ENCODE measurements around the gene MED15.

Gene MED15

GRCh38 chr22:20589614-20590476, 82.4 kb downstream of the MED15 start:
- no peak overlapping the region for H2AFZ ChIP-seq (ENCODE audit: low read depth, low read length)
- no peaks in the 10 kb centered on the region for H3K79me2 ChIP-seq (ENCODE audit: insufficient read depth, low read length)
- no peaks in the 10 kb centered on the region for H3K4me1 ChIP-seq (ENCODE audit: insufficient read depth, low read length)
- no peak overlapping the region for H3K4me3 ChIP-seq (ENCODE audit: low read depth in 1 of 2, low read length in 2 of 2)
- peaks cover 15% of the 10 kb centered on the region; the same call in 1 of the 2 replicates for H4K20me1 ChIP-seq (ENCODE audit: insufficient read depth, low read length)
- ATAC-seq (ENCODE audit: insufficient read depth, low read depth) (no peak), DNase-seq (no peak)
- H3K4me2 ChIP-seq (ENCODE audit: insufficient read depth, low read length): no peak overlapping the region
- H3K36me3 ChIP-seq (ENCODE audit: insufficient read depth, low read length): peaks cover 30% of the 10 kb centered on the region
- H3K27ac ChIP-seq (ENCODE audit: low read length): no peak overlapping the region
- H3K27me3 ChIP-seq (ENCODE audit: insufficient read depth, low read length, poor library complexity): no peaks in the 10 kb centered on the region
- TF ChIP-seq EZH2 (IDR thresholded peaks at IDR 0.05; ENCODE audit: borderline replicate concordance, low read depth, low read length, severe bottlenecking): no peak
- no peak for TF ChIP-seq CTCF (IDR thresholded peaks at IDR 0.05; ENCODE audit: borderline replicate concordance, extremely low read depth, low read length, poor library complexity, severe bottlenecking)
- no peak overlapping the region for H3K9ac ChIP-seq (ENCODE audit: low read depth, low read length)
- H3K9me3 ChIP-seq (ENCODE audit: insufficient read depth, low read length, severe bottlenecking): no peaks in the 10 kb centered on the region

- H3K9ac ChIP-seq (ENCODE audit: low read depth, low read length): no peak overlapping the region
Observed at GRCh38 chr22:20590477-20591294, 83.3 kb downstream of the MED15 start.

GRCh38 chr22:20591295-20591645, 83.9 kb downstream of the MED15 start:
- H3K4me1 ChIP-seq (ENCODE audit: insufficient read depth, low read length): no peaks in the 10 kb centered on the region
- no peak overlapping the region for H3K4me2 ChIP-seq (ENCODE audit: insufficient read depth, low read length)
- TF ChIP-seq EZH2 (IDR thresholded peaks at IDR 0.05; ENCODE audit: borderline replicate concordance, low read depth, low read length, severe bottlenecking) (no peak), CTCF (IDR thresholded peaks at IDR 0.05; ENCODE audit: borderline replicate concordance, extremely low read depth, low read length, poor library complexity, severe bottlenecking) (no peak)
- H2AFZ ChIP-seq (ENCODE audit: low read depth, low read length): no peak overlapping the region
- H3K9me3 ChIP-seq (ENCODE audit: insufficient read depth, low read length, severe bottlenecking): no peaks in the 10 kb centered on the region
- no peak overlapping the region for H3K4me3 ChIP-seq (ENCODE audit: low read depth in 1 of 2, low read length in 2 of 2)
- H3K27me3 ChIP-seq (ENCODE audit: insufficient read depth, low read length, poor library complexity): no peaks in the 10 kb centered on the region
- H3K9ac ChIP-seq (ENCODE audit: low read depth, low read length): no peak overlapping the region
- H3K79me2 ChIP-seq (ENCODE audit: insufficient read depth, low read length): no peaks in the 10 kb centered on the region
- H4K20me1 ChIP-seq (ENCODE audit: insufficient read depth, low read length): peaks cover 6% of the 10 kb centered on the region; the same call in 1 of the 2 replicates
- no peak overlapping the region for H3K27ac ChIP-seq (ENCODE audit: low read length)
- DNase-seq (no peak), ATAC-seq (ENCODE audit: insufficient read depth, low read depth) (no peak)
- H3K36me3 ChIP-seq (ENCODE audit: insufficient read depth, low read length): peaks cover 16% of the 10 kb centered on the region

More at GRCh38 chr22:20590477-20591294, 83.3 kb downstream of the MED15 start:
- Histone ChIP-seq H4K20me1 (ENCODE audit: insufficient read depth, low read length) (peaks cover 10% of the 10 kb centered on the region; the same call in 1 of the 2 replicates), H3K4me3 (ENCODE audit: low read depth in 1 of 2, low read length in 2 of 2) (no peak overlapping the region), H3K27ac (ENCODE audit: low read length) (no peak overlapping the region), H3K4me2 (ENCODE audit: insufficient read depth, low read length) (no peak overlapping the region), H3K36me3 (ENCODE audit: insufficient read depth, low read length) (peaks cover 22% of the 10 kb centered on the region), H3K27me3 (ENCODE audit: insufficient read depth, low read length, poor library complexity) (no peaks in the 10 kb centered on the region), H3K79me2 (ENCODE audit: insufficient read depth, low read length) (no peaks in the 10 kb centered on the region), H3K9me3 (ENCODE audit: insufficient read depth, low read length, severe bottlenecking) (no peaks in the 10 kb centered on the region), H2AFZ (ENCODE audit: low read depth, low read length) (no peak overlapping the region), H3K4me1 (ENCODE audit: insufficient read depth, low read length) (no peaks in the 10 kb centered on the region)
- DNase-seq (no peak), ATAC-seq (ENCODE audit: insufficient read depth, low read depth) (no peak)
- TF ChIP-seq CTCF (IDR thresholded peaks at IDR 0.05; ENCODE audit: borderline replicate concordance, extremely low read depth, low read length, poor library complexity, severe bottlenecking) (no peak), EZH2 (IDR thresholded peaks at IDR 0.05; ENCODE audit: borderline replicate concordance, low read depth, low read length, severe bottlenecking) (no peak)
